Measurements from ENCODE around the gene RASGRF1. TPM values are rescaled to one million over a fixed set of nuclear protein-coding genes. Genes with fewer than 3 reads are reported as not detected.
"Not testable (repeated sequence)": the region's sequence is repeated elsewhere in the genome, so short reads cannot be mapped to it uniquely, and the experiment has no call there.

Gene RASGRF1
- total and polyA plus RNA-seq, 9 donors: 0.23 to 9.5 (median 1.0) TPM; not detected in 1

- intact Hi-C loops (cut with DNase I): no loop called here
Observed at GRCh38 chr15:79025802-79026201, 64.8 kb downstream of the RASGRF1 start.

DNA sequence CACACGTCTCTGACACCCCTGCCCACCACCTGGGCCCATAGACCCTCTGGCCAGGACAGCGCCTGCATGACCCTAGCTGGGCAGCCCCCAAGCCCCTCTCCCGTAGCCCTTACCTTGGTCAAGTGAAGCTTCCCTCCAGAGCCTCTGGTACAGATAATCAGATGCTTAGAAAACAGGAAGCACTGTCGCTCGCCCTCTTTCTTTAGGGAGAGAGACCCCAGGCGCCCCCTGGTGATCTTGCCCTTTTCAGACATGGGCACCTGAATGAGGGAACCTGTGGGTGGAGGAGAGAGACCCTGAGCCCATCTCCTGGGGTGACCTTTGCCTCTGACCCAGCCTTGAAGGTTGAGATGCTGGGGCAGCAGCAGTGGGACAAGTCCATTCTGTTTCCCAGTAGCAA lies 65.4 kb downstream of the RASGRF1 start:
- TF ChIP-seq EP300 (IDR thresholded peaks at IDR 0.05) (no peak), CTCF (IDR thresholded peaks at IDR 0.05) (no peak), POLR2A (IDR thresholded peaks at IDR 0.05) (no peak)
- no peaks in the 10 kb centered on the region for H3K27me3 ChIP-seq
- intact Hi-C loops (cut with DNase I): no loop called here
- no peak overlapping the region for H3K27ac ChIP-seq
- no peaks in the 10 kb centered on the region for H3K9me3 ChIP-seq
- H3K4me1 ChIP-seq (ENCODE audit: insufficient read depth): no peaks in the 10 kb centered on the region
- H3K4me3 ChIP-seq: no peak overlapping the region
- no peak for DNase-seq
- WGBS, 3 donors: 73 to 78% (median 73%) methylated on average over 6 of the region's 6 CpGs
- no peaks in the 10 kb centered on the region for H3K36me3 ChIP-seq

More at GRCh38 chr15:79025802-79026201, 64.8 kb downstream of the RASGRF1 start:
- DNase-seq: no peak
- 73 to 93% (median 82%) methylated on average over 1 of the region's 1 CpG for WGBS, 3 donors
- H3K4me1 ChIP-seq (ENCODE audit: insufficient read depth): no peaks in the 10 kb centered on the region
- H3K27me3 ChIP-seq: no peaks in the 10 kb centered on the region
- no peak overlapping the region for H3K27ac ChIP-seq
- H3K36me3 ChIP-seq: no peaks in the 10 kb centered on the region
- no peaks in the 10 kb centered on the region for H3K9me3 ChIP-seq
- no peak overlapping the region for H3K4me3 ChIP-seq
- TF ChIP-seq CTCF (IDR thresholded peaks at IDR 0.05) (no peak), EP300 (IDR thresholded peaks at IDR 0.05) (no peak), POLR2A (IDR thresholded peaks at IDR 0.05) (no peak)

DNA sequence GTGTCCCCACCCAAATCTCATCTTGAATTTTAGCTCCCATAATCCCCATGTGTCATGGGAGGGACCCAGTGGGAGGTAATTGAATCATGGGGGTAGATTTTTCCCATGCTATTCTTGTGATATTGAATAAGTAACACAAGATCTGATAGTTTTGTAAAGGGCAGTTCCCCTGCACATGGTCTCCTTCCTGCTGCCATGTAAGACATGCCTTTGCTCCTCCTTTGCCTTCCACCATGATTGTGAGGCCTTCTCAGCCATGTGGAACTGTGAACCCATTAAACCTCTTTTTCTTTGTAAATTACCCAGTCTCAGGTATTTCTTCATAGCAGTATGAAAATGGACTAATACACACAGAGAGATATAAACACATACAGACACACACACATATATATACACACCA lies 66.1 kb downstream of the RASGRF1 start:
- H3K27ac ChIP-seq; H3K36me3 ChIP-seq; H3K4me1 ChIP-seq (ENCODE audit: insufficient read depth); H3K4me3 ChIP-seq; H3K27me3 ChIP-seq; intact Hi-C loops (cut with DNase I); DNase-seq; H3K9me3 ChIP-seq: not testable (repeated sequence)

- Histone ChIP-seq H3K4me1 (ENCODE audit: insufficient read depth) (no peaks in the 10 kb centered on the region), H3K27ac (no peak overlapping the region), H3K4me3 (no peak overlapping the region), H3K9me3 (no peaks in the 10 kb centered on the region), H3K36me3 (no peaks in the 10 kb centered on the region), H3K27me3 (no peaks in the 10 kb centered on the region)
- 87 to 95% (median 91%) methylated on average over 1 of the region's 1 CpG for WGBS, 3 donors
- TF ChIP-seq EP300 (IDR thresholded peaks at IDR 0.05) (no peak), POLR2A (IDR thresholded peaks at IDR 0.05) (no peak), CTCF (IDR thresholded peaks at IDR 0.05) (no peak)
- intact Hi-C loops (cut with DNase I): no loop called here
- DNase-seq: no peak
Observed at GRCh38 chr15:79023918-79024317, 66.7 kb downstream of the RASGRF1 start.

DNA sequence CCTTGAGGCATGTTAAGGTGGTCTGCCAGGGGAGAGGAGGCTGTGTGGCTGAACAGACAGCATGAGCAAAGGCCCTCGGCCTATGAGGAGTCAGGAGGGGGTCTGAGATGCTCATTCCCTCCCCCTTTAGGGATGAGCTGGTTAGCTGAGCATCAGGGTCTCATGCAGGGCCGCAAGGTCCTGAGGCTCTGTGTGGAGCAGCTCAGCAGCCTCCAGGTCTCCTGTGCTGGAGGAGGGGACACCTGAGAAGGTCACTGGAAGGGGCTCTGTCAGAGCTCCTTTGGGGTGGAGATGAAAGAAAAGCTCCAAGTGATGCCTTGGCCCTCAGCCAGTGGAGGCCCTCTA lies 67.1 kb downstream of the RASGRF1 start:
- Histone ChIP-seq H3K27me3 (no peaks in the 10 kb centered on the region), H3K4me1 (ENCODE audit: insufficient read depth) (no peaks in the 10 kb centered on the region), H3K4me3 (no peak overlapping the region), H3K9me3 (no peaks in the 10 kb centered on the region), H3K36me3 (no peaks in the 10 kb centered on the region), H3K27ac (no peak overlapping the region)
- TF ChIP-seq CTCF (IDR thresholded peaks at IDR 0.05): no peak
- no peak for TF ChIP-seq EP300 (IDR thresholded peaks at IDR 0.05)
- TF ChIP-seq POLR2A (IDR thresholded peaks at IDR 0.05): no peak
- no peak for DNase-seq
- 82 to 100% (median 93%) methylated on average over 1 to 2 of the region's 2 CpGs for WGBS, 3 donors
- intact Hi-C loops (cut with DNase I): no loop called here

Measured in ovary (tissue), 9 donors.